GM13976 (cell line): ENCODE data around the gene TBX4.
"Not testable (repeated sequence)": the region's sequence is repeated elsewhere in the genome, so short reads cannot be mapped to it uniquely, and the experiment has no call there.

Source experiments
- DNase-seq: peaks from one replicate; pipeline ENCODE4 v3.0.0; 2012; ENCODE audit warnings: low spot score
- in situ Hi-C: fragments of 300-500 bp; cut with MboI; formaldehyde crosslinking; loops from one replicate; pipeline ENCODE4 v1.12.0; 2022; ENCODE audit warnings: low sequenced_read_pairs, mixed read lengths, inconsistent platforms; ENCODE audit not compliant: unreplicated experiment
- TF ChIP-seq, protein P1 (sequence below): IDR thresholded peaks from 2 replicates; pipeline ENCODE4 v1.5.1; 2012; ENCODE audit warnings: borderline replicate concordance, mild to moderate bottlenecking; ENCODE audit not compliant: insufficient read depth; ENCODE audit errors: extremely low read depth, missing control alignments, control extremely low read depth

TBX4 gene

DNA sequence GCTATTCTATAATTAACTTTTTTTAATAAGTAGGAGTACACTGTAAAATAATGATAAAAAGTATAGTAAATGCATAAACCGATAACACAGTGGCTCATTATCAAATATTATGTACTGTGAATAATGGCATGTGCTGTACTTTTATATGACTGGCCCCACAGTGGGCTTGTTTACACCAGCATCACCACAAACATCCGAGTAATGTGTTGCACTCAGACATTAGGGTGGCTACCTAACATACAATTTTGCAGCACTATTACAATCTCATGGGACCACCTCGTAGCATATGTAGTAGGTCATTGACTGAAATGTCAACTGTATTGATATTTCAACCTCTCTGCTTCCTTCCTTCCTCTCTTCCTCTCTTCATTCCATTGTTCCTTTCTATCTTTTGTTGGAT is 51.7 kb downstream of the TBX4 start:
- no peak for DNase-seq
- TF ChIP-seq, protein P1, sequence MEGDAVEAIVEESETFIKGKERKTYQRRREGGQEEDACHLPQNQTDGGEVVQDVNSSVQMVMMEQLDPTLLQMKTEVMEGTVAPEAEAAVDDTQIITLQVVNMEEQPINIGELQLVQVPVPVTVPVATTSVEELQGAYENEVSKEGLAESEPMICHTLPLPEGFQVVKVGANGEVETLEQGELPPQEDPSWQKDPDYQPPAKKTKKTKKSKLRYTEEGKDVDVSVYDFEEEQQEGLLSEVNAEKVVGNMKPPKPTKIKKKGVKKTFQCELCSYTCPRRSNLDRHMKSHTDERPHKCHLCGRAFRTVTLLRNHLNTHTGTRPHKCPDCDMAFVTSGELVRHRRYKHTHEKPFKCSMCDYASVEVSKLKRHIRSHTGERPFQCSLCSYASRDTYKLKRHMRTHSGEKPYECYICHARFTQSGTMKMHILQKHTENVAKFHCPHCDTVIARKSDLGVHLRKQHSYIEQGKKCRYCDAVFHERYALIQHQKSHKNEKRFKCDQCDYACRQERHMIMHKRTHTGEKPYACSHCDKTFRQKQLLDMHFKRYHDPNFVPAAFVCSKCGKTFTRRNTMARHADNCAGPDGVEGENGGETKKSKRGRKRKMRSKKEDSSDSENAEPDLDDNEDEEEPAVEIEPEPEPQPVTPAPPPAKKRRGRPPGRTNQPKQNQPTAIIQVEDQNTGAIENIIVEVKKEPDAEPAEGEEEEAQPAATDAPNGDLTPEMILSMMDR, result no peak
- in situ Hi-C loops, result no loop called here

DNA sequence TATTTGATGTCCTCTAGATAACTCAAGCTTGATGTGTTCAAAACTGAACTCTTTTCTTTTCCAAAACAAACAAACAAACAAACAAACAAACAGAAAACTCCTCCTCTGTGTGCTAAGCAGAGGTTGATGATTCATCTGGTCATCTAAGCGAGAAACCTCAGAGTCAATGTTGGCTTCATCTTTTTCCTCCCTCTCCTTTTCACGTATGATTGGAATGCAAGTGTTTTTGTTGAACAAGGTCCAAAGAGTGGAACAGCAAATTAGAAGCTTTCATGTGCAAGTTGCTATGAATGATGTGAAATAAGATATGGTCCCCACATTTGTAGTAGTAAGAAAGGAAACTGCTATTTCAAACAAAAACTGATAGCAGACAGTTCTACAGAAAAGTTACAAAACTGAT is 52.5 kb downstream of the TBX4 start:
- TF ChIP-seq, protein P1, result no peak
- DNase-seq, result no peak
- in situ Hi-C loops, result no loop called here

DNA sequence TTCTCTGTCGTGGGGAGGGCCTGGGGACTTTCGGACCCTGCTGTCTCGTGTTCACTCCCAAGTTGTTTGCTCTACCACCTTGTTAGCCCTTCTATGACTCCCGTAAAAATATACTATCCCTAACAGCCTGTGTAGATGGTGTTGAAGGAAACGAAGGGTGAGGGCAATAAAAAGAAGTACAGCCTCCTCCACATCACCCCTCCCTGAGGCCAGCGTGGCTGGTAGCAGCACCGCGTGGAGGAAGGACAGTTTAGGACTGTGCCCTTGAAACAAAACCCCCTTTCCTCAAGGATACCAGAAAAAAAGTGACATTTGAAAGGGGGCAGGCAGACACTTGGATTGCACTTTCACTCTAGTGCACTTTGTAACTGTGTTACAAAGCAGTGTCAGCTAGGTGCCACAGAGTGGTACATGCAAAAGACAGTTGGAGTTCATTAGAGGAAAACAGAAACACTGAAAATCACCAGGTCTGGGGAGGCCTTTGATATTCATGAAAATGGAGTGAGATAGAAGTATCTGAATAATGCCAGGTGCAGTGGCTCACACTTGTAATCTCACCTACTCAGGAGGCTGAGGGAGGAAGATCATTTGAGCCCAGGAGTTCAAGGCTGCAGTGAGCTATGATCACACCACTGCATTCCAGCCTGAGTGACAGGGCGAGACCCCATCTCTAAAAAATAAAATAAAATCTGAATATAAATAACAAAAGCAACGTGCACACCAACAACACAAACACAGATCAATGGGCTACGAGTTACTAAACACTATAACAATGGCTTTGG is 53.8 kb downstream of the TBX4 start:
- in situ Hi-C loops, result no loop called here
- TF ChIP-seq, protein P1, result no peak
- no peak for DNase-seq

DNA sequence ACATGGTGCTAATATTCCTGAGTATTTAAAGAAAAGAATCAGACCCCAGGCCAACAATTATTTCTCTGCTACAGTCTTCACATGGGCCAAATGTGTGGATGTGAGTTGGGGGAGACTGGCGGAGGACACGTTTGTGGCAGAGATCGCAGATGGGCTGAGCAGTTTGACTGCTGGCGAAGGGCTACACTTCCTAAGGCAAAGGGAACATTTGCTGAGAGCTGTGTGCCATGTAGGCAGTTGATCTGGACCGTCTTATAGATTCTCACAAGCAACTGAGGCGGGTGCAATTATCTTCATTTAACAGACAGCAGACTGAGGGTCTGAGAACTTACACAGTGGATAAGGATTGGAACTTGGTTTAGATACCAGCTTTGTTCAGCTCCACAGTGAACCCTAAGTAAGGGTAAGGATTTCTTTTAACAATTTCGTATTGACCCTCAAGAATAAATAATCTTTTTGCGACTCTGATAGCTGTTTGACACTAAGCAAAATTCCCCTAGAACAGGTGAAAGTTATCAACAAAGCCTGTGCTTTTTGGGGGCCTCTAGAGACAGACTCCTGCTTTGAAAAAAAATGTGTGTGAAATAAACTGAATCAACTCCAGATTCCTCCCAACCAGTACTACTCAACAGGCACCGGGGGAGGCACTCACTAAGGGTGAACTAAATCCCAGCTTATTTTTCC is 55.3 kb downstream of the TBX4 start:
- TF ChIP-seq, protein P1, result no peak

DNA sequence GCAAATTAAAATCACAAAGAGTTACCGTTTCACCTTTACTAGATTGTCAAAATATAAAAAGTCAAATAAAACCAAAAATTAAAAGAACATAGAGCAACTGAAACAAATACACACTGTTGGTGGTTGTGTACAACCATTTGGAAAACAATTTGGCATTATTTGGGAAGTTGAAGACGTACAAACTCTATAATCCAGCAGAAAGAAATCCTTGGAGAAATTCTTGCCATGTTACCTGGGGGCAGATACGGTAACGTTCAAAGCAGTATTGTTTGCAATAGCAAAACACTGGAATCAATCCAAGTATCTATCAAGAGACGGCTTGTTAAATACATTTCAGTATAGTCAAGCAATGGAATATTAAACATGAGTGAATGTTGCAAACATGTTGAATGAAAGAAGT is 56.7 kb downstream of the TBX4 start:
- in situ Hi-C loops, result no loop called here
- TF ChIP-seq, protein P1, result no peak
- DNase-seq, result no peak

More for the DNA sequence above, 55.3 kb downstream of the TBX4 start:
- in situ Hi-C loops, result no loop called here
- no peak for DNase-seq

DNA sequence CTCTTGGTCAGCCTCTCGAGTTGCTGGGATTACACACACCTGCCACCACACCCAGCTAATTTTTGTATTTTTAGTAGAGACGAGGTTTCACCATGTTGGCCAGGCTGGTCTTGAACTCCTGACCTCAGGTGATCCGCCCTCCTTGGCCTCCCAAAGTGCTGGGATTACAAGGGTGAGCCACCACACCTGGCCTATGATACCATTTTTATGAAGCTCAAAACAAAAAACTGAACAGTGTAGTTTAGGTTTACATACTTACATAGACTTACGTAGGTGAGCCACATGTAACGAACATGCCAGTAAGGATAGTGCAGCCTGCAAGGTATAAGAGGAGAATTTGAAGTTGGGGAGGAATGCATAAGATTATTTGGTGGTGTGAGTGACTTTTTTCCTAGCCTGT is 57.2 kb downstream of the TBX4 start:
- in situ Hi-C loops, DNase-seq: not testable (repeated sequence)

DNA sequence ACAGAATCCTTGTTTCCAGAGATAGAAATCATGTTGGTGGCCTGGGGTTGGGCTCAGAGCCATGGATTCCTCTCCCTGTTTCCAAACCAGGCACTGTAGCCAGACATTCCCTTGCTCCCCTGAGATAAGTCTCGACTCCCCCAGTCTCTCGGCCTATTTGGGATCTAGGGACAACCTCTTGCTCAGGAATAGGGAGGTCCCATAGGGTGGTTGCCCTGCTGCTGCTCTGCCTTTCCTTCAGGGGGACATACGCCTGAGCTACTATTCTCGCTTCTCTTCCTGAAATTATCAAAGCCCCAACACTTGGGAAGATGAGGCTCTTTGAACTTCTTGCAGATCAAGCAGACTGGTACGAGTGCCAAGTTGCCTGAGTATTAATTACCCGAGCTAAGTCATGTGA is 58.0 kb downstream of the TBX4 start:
- TF ChIP-seq, protein P1, result no peak
- DNase-seq, result no peak
- in situ Hi-C loops, result no loop called here
